IPS-18a (cell line): Measurements from ENCODE around the gene TNNI3.

Source experiments
- H3K27ac ChIP-seq: one replicate; pipeline ENCODE4 v1.5.1; 2013; ENCODE audit warnings: low read length
- H3K27me3 ChIP-seq: one replicate; pipeline ENCODE4 v1.6.1; 2013; ENCODE audit warnings: mild to moderate bottlenecking, low read length; ENCODE audit not compliant: control insufficient read depth, insufficient read depth
- H3K36me3 ChIP-seq: one replicate; pipeline ENCODE4 v1.6.1; 2013; ENCODE audit warnings: low read depth, low read length; ENCODE audit not compliant: control insufficient read depth
- H3K4me1 ChIP-seq: one replicate; pipeline ENCODE4 v1.6.1; 2013; ENCODE audit warnings: low read depth, low read length; ENCODE audit not compliant: control insufficient read depth
- H3K4me3 ChIP-seq: one replicate; pipeline ENCODE4 v1.5.1; 2013; ENCODE audit warnings: low read length
- H3K9ac ChIP-seq: one replicate; pipeline ENCODE4 v1.6.1; 2013; ENCODE audit warnings: mild to moderate bottlenecking, low read length, moderate library complexity
- H3K9me3 ChIP-seq: one replicate; pipeline ENCODE4 v1.6.1; 2013; ENCODE audit warnings: low read depth, low read length; ENCODE audit not compliant: control insufficient read depth

The TNNI3 gene

GRCh38 chr19:55171440-55171839 is 13.9 kb upstream of the TNNI3 start:
- H3K9me3 ChIP-seq, result no peaks in the 10 kb centered on the region
- H3K36me3 ChIP-seq, result no peaks in the 10 kb centered on the region
- H3K4me1 ChIP-seq, result peaks cover 16% of the 10 kb centered on the region
- peaks cover 84% of the 10 kb centered on the region for H3K27me3 ChIP-seq
- no peak overlapping the region for H3K27ac ChIP-seq
- H3K9ac ChIP-seq, result no peak overlapping the region
- no peak overlapping the region for H3K4me3 ChIP-seq

- Histone ChIP-seq H3K27ac (no peak overlapping the region), H3K4me1 (peaks cover 12% of the 10 kb centered on the region), H3K36me3 (no peaks in the 10 kb centered on the region), H3K27me3 (peaks cover 61% of the 10 kb centered on the region), H3K4me3 (no peak overlapping the region), H3K9ac (no peak overlapping the region), H3K9me3 (no peaks in the 10 kb centered on the region)
Observed at GRCh38 chr19:55169136-55169535, 11.6 kb upstream of the TNNI3 start.

- Histone ChIP-seq H3K4me1 (peaks cover 4% of the 10 kb centered on the region), H3K27ac (peak within 1 kb of the TSS; percentile 89), H3K4me3 (peak within 1 kb of the TSS; percentile 71), H3K9ac (peak within 1 kb of the TSS; percentile 61), H3K36me3 (no peaks in the 10 kb centered on the region), H3K27me3 (peaks cover 47% of the 10 kb centered on the region), H3K9me3 (no peaks in the 10 kb centered on the region)
Observed at GRCh38 chr19:55166530-55167268, 9.2 kb upstream of the TNNI3 start, which contains the start of gene DNAAF3. Gene DNAAF3, minus strand, starts transcription at chr19:55166613. Its CDS starts 200 bp downstream, at chr19:55166413.

- peaks cover 4% of the 10 kb centered on the region for H3K4me1 ChIP-seq
- H3K9me3 ChIP-seq, result no peaks in the 10 kb centered on the region
- H3K9ac ChIP-seq, result peak overlapping the region; percentile 29
- H3K36me3 ChIP-seq, result no peaks in the 10 kb centered on the region
- H3K27ac ChIP-seq, result no peak overlapping the region
- peaks cover 47% of the 10 kb centered on the region for H3K27me3 ChIP-seq
- H3K4me3 ChIP-seq, result peak overlapping the region; percentile 71
Observed at GRCh38 chr19:55165952-55166529, 8.5 kb upstream of the TNNI3 start.

GRCh38 chr19:55161571-55162322 is 4.2 kb upstream of the TNNI3 start:
- Histone ChIP-seq H3K36me3 (no peaks in the 10 kb centered on the region), H3K27ac (no peak overlapping the region), H3K4me1 (peaks cover 14% of the 10 kb centered on the region), H3K27me3 (peaks cover 19% of the 10 kb centered on the region), H3K9me3 (no peaks in the 10 kb centered on the region), H3K9ac (no peak overlapping the region), H3K4me3 (no peak overlapping the region)

- H3K9ac ChIP-seq, result no peak overlapping the region
- H3K27me3 ChIP-seq, result peaks cover 19% of the 10 kb centered on the region
Observed at GRCh38 chr19:55160986-55161365, 3.4 kb upstream of the TNNI3 start.

GRCh38 chr19:55160128-55160985 is 2.8 kb upstream of the TNNI3 start:
- no peaks in the 10 kb centered on the region for H3K36me3 ChIP-seq
- no peak overlapping the region for H3K27ac ChIP-seq
- no peaks in the 10 kb centered on the region for H3K9me3 ChIP-seq
- H3K9ac ChIP-seq, result no peak overlapping the region
- H3K27me3 ChIP-seq, result peaks cover 19% of the 10 kb centered on the region
- H3K4me3 ChIP-seq, result no peak overlapping the region
- H3K4me1 ChIP-seq, result peaks cover 14% of the 10 kb centered on the region

More at GRCh38 chr19:55160986-55161365, 3.4 kb upstream of the TNNI3 start:
- Histone ChIP-seq H3K27ac (no peak overlapping the region), H3K4me1 (peaks cover 14% of the 10 kb centered on the region), H3K9me3 (no peaks in the 10 kb centered on the region), H3K36me3 (no peaks in the 10 kb centered on the region), H3K4me3 (peak overlapping the region; percentile 48)

GRCh38 chr19:55158848-55159749 is 1.6 kb upstream of the TNNI3 start:
- Histone ChIP-seq H3K9me3 (no peaks in the 10 kb centered on the region), H3K9ac (no peak overlapping the region), H3K27me3 (peaks cover 19% of the 10 kb centered on the region), H3K27ac (no peak overlapping the region), H3K4me3 (no peak overlapping the region), H3K36me3 (no peaks in the 10 kb centered on the region), H3K4me1 (peaks cover 14% of the 10 kb centered on the region)

GRCh38 chr19:55158423-55158822 is 891 bp upstream of the TNNI3 start:
- H3K27ac ChIP-seq, result no peak overlapping the region
- no peaks in the 10 kb centered on the region for H3K36me3 ChIP-seq
- H3K4me1 ChIP-seq, result peaks cover 14% of the 10 kb centered on the region
- no peak overlapping the region for H3K4me3 ChIP-seq
- H3K9me3 ChIP-seq, result no peaks in the 10 kb centered on the region
- H3K27me3 ChIP-seq, result peaks cover 19% of the 10 kb centered on the region
- no peak overlapping the region for H3K9ac ChIP-seq

- H3K27me3 ChIP-seq, result peaks cover 6% of the 10 kb centered on the region
- peaks cover 14% of the 10 kb centered on the region for H3K4me1 ChIP-seq
- H3K9me3 ChIP-seq, result no peaks in the 10 kb centered on the region
- no peak overlapping the region for H3K27ac ChIP-seq
- H3K9ac ChIP-seq, result peak overlapping the region; percentile 50
- H3K4me3 ChIP-seq, result peak overlapping the region; percentile 75
- no peaks in the 10 kb centered on the region for H3K36me3 ChIP-seq
Observed at GRCh38 chr19:55156202-55157063, 1.1 kb downstream of the TNNI3 start.
